GM21717 (cell line): Measurements from ENCODE around the gene GJB1.

ENCODE experiments used
- ATAC-seq: cut with Tn5 transposase; IDR thresholded peaks from one replicate; pipeline ENCODE4 v1.9.1; 2021; ENCODE audit warnings: mild to moderate bottlenecking, moderate library complexity; ENCODE audit not compliant: unreplicated experiment

Gene GJB1

DNA sequence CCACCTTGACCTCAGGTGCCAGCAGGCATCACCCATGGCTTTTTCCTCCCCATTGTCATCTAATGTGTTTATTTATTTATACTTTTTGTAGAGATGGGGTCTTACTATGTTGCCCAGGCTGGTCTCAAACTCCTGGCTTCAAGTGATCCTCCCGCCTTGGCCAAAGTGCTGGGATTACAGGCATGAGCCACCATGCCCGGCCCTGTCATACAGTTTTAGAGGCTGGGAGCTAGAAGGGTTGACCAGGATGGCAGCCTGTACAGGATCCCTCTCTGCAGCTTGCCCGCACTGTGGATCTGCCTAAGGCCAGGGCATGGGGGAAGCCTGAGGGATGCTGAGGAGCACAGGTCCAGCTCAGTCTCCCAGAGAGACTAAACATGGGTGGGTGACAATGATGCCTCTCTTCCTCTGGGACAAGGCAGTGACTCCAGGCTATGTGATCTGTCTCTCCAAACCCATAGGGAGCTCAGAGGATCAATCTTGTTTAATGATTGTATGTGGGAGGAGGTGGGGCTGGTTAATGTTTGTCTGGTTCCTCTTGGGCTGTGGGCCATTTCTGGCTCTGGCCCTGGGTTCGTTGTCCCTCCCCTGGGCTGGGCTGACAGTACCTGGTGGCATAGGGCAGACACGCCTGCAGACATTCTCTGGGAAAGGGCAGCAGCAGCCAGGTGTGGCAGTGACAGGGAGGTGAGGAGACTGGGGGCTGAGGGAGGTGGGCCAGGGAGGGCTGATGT, 8.3 kb upstream of the GJB1 start:
- ATAC-seq, result no peak

DNA sequence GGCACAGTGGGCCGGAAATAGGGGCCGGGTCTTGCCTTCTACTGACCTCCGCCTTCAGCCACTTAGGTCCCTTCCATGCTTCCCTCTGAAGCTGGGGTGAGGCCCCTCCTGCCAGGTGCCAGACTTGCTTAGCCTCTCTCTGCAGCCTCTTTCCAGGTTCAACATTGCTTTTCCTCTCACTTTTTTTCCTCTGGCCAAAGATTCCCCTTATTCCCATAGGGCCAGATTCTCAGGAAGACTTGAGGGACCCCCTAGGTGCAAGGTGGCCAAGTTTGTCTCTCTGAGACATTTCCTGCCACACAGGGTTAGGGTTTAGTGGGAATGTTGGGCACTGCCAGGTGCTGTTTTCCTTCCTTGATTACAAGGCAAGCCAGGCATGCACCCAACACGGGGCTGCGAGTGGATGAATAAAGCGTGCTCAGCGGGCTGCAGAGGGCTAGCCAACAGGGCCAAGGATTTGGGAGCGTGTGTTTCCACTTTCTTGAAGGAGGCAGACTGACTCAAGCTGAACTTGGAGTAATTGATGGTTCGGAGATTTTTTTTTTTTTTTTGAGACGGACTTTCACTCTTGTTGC, 7.6 kb upstream of the GJB1 start:
- no peak for ATAC-seq

GRCh38 chrX:71216485-71216884, 6.5 kb upstream of the GJB1 start:
- no peak for ATAC-seq

DNA sequence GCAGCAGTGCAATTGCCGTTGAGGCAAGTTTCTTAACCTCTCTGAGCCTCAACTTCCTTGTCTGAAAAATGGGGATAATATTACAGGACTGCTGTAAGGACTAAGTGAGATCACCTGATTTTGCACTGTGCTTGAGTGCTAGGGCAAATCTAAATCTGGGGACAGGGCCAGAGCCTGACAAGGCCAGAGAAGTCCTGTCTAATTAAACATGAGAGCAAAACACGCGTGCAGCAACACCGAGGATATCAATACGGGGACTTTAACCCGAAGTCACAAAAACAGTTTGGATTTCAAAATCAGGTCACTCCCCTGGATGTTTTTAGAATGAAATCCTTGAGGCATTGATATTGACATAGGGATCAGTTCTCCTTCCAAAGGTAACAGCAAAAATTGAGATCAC, 5.7 kb upstream of the GJB1 start:
- no peak for ATAC-seq

GRCh38 chrX:71221145-71221544, 1.9 kb upstream of the GJB1 start:
- no peak for ATAC-seq

DNA sequence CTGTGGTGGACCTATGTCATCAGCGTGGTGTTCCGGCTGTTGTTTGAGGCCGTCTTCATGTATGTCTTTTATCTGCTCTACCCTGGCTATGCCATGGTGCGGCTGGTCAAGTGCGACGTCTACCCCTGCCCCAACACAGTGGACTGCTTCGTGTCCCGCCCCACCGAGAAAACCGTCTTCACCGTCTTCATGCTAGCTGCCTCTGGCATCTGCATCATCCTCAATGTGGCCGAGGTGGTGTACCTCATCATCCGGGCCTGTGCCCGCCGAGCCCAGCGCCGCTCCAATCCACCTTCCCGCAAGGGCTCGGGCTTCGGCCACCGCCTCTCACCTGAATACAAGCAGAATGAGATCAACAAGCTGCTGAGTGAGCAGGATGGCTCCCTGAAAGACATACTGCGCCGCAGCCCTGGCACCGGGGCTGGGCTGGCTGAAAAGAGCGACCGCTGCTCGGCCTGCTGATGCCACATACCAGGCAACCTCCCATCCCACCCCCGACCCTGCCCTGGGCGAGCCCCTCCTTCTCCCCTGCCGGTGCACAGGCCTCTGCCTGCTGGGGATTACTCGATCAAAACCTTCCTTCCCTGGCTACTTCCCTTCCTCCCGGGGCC, 1.2 kb downstream of the GJB1 start:
- ATAC-seq, result no peak

DNA sequence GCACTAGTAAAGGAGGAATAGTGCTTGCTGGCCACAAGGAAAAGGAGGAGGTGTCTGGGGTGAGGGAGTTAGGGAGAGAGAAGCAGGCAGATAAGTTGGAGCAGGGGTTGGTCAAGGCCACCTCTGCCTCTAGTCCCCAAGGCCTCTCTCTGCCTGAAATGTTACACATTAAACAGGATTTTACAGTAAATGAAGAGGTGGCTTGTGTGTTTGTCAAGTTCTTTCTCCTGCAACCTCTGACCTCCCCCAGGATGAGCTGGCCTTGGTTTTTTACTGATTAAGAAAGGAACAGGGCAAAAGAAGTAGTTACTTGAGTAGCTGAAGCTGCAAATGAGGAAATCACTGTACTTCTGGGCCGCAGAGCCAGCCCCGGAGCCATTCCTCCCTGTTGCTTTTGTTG, 2.0 kb downstream of the GJB1 start:
- no peak for ATAC-seq

- ATAC-seq, result no peak
These were observed 2.7 kb downstream of the GJB1 start for GRCh38 chrX:71225676-71226075.

GRCh38 chrX:71227370-71228062, 4.5 kb downstream of the GJB1 start:
- no peak for ATAC-seq

DNA sequence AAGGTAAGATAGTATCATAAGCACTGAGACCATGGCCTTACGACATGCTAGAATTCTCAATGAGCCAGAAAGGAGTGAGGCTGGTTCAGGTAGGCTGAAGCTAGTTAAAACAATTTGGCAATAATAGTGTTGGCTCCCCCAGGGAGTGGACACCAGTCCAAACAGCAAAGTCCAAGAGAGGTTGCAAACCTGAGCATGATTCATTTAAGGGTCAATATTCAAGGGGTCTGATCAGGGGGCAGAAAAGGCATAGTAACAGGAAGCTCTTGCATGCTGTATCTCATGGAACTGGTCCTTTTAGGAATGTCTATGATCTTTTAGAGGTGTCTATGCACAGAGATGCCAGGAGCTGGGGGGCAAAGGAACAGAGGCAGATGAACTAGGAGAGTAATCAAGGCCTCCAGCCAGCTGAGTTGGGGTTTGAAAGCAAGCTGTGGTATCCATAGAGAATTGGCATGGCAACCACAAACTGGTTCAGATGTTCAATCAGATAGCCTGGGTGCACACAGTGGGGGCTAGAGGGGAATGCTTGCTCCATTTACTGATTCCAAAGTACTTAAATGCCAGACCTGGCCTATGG, 5.1 kb downstream of the GJB1 start:
- ATAC-seq, result no peak

DNA sequence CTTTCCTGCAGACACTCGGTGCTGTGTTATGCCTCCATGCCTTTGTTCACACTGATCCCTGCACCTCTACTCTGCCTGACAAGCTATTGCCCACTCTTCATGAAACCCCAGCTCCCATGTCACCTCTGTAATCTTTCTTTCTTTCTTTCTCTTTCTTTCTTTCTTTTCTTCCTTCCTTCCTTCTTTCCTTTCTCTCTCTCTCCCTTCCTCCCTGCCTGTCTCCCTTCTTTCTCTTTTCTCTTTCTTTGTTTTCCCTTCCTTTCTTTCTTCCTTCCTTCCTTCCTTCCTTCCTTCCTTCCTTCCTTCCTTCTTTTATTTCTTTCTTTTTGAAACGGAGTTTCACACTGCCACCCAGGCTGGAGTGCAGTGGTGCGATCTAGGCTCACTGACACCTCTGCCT, 12.5 kb downstream of the GJB1 start:
- ATAC-seq, result no peak

GRCh38 chrX:71236836-71237235, 13.8 kb downstream of the GJB1 start:
- ATAC-seq, result no peak

DNA sequence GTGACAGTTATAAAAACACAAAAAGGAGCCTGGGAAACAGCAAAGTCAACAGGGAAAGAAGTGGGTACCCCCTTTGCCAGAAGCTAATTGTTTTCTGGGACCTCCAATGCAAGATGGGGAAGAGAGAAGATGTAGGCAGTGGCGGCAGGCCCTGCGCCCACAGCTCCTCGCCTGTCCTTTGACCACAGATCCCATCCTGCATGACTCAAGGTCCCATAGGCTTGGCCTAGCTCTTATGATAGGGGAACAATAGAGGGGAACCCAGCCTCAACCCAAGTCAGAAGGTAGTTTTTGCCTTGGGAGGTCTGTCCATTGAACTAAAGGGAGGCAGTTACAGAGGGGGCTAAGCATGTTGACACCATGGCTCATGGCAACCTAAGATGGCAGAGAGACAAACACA, 16.8 kb downstream of the GJB1 start:
- no peak for ATAC-seq

GRCh38 chrX:71241301-71241700, 18.3 kb downstream of the GJB1 start:
- no peak for ATAC-seq

DNA sequence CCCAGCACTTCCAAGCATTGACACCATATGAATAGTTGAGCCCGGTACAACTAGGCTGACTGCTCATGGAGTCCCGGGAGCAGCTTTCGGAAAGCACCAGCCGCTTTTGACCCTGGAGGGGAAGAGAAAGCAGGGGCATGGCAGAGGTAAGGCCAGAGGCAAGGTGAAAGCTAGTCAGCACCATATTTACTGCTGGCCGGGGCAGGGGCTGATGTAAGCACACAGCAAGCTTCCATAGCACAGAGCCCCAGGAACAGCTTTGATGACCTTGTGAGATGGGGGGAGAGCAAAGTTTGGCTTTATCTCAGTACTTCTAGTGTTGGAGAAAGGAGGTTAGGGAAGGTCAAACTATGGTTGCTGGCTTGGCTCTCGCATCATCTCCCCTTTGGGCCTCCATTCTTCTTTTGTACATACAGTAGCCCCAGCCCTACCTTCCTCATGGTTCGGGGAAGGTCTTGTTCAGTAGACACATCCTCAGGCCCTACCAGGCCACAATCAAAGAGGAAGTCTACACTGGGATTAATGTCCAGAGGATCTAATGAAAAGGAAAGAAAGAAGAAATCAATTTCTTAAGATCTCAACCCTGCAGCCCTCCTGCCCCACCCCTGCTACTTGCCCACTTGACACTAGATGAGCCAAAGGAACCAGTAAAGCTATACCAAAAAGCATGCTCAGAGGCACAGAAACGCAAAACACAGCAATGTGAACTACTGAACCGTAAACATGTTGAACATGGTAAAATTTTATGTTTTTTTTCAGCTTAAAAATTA, 21.5 kb downstream of the GJB1 start:
- ATAC-seq, result no peak

DNA sequence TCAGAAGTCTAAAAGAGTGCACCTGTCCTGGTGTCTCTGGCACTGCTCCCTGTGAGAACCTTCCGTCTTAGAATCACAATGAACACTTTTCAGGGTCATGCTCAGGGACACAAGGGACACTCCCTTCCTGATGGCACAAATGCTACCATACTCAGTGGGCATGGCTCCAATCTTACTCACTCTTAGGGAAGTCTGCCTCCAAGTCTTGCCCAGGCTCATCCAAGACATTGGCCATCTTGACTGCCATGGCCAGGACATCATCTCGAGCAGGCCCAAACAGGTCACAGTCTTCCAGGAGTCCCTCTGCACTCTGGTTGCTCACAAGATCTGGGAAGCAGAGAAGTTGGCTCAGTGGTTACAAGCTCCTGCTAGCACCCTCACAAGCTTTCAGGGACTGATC, 22.1 kb downstream of the GJB1 start:
- no peak for ATAC-seq

- no peak for ATAC-seq
These were observed 27.8 kb downstream of the GJB1 start for GRCh38 chrX:71250841-71251240.

GRCh38 chrX:71251466-71251973, 28.5 kb downstream of the GJB1 start:
- no peak for ATAC-seq

DNA sequence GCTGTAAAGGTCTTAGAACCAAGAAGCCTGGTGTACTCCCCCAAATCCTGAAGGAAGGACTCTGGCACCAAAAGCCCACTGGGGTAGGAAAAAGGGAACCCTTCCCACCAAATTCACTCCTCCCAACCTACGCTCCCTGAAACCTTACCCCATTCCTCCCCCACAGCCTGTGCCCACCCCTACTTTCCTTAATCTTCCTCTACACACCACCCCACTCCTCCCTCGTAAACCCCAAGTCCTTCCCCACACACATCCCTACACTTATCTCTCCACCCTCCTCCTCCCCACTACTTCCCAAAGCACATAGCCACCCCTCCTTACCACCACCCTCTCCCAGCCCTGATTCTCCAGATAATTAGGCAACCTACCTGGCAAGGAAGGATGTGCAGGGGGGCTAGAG, 29.2 kb downstream of the GJB1 start:
- ATAC-seq, result no peak

DNA sequence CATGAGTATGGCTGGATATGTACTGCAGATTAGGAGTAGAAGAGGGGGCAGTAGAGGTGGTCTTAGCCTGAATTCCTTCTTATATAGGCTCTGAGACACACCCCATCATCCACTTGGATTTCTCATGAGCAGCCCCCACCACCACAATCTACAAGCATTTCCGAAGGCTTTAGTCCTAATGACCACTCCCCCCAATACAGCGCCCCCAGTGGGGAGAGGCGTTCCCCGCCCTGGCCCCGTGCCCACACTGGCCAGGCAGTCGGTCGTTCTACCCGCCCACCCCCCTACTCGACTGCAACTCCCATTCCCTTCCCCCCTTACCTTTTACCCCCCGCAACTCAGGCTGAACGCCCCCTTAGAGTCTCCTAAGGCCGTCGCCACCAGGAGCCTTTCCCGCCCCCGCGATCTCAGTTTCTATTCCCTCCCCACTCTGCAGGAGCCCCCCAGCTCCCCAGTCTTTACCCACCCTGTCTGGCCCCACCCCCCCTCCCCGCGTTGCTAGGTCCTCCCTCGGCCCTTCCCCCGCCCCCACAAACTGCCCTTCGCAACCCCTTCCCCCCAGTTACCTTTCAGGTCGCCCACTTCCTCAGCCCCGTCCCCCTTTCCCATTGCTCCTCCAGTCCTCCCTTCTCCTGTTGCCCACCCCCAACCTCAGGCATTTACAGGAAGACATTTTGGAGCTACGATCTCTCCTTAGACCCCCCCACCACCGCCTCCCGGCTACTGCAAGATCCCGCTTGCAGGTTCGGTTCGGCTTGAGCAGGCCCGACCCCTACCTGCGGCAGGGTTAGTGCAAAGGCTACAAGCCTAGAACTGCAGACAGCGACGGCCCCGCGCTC, 30.4 kb downstream of the GJB1 start:
- no peak for ATAC-seq
